Activated CD4-positive, alpha-beta memory T cell treated with anti-CD3 and anti-CD28 coated beads, Interleukin-2, amount 10 ng/mL, durations not matched to agents 7 days and 5 days (primary cell): Measurements from ENCODE around the gene B3GNT7. TPM values are rescaled to one million over a fixed set of nuclear protein-coding genes. Genes with fewer than 3 reads are reported as not detected.

Experiments used
- CTCF ChIA-PET: fragments of 350-600 bp; sonication (Branson Sonifier 250); formaldehyde crosslinking; loops from one replicate; lab custom pipeline; 2021; ENCODE audit warnings: antibody characterized with exemption, inconsistent platforms; lab: Charles Lee
- POLR2A ChIA-PET: fragments of 350-600 bp; sonication (Branson Sonifier 250); formaldehyde crosslinking; loops from one replicate; lab custom pipeline; 2021; ENCODE audit warnings: antibody characterized with exemption; lab: Charles Lee
- DNase-seq: peaks from one replicate; pipeline ENCODE4 v3.0.0-alpha.2; 2020
- H3K27ac Mint-ChIP-seq: one replicate; pipeline ENCODE4 v1.8.0; 2021; ENCODE audit warnings: mild to moderate bottlenecking, mixed read lengths
- H3K27me3 Mint-ChIP-seq: one replicate; pipeline ENCODE4 v1.8.0; 2021; ENCODE audit warnings: mixed read lengths
- H3K36me3 Mint-ChIP-seq: one replicate; pipeline ENCODE4 v1.8.0; 2021; ENCODE audit warnings: low read depth, mixed read lengths
- H3K4me1 Mint-ChIP-seq: one replicate; pipeline ENCODE4 v1.8.0; 2021; ENCODE audit warnings: mixed read lengths
- H3K4me3 Mint-ChIP-seq: one replicate; pipeline ENCODE4 v1.8.0; 2021; ENCODE audit warnings: mild to moderate bottlenecking, mixed read lengths
- H3K9me3 Mint-ChIP-seq: one replicate; pipeline ENCODE4 v1.8.0; 2021; ENCODE audit warnings: mixed read lengths
- total RNA-seq, 2 experiments: library from RNA; stranded (reverse); gene quantifications; one replicate each; pipeline ENCODE4 v1.2.3, GENCODE V29; 2021

The B3GNT7 gene
- total RNA-seq, 2 experiments from 2014 or later = 0.15 TPM; not detected in 1

GRCh38 chr2:231359441-231359840, 36.1 kb upstream of the B3GNT7 start:
- Mint-ChIP-seq H3K4me3 (no peak overlapping the region), H3K4me1 (peaks cover 18% of the 10 kb centered on the region), H3K27me3 (peaks cover 3% of the 10 kb centered on the region), H3K9me3 (no peaks in the 10 kb centered on the region), H3K27ac (no peak overlapping the region), H3K36me3 (no peaks in the 10 kb centered on the region)
- CTCF ChIA-PET = no interaction called here
- no peak for DNase-seq
- POLR2A ChIA-PET = no interaction called here

DNA sequence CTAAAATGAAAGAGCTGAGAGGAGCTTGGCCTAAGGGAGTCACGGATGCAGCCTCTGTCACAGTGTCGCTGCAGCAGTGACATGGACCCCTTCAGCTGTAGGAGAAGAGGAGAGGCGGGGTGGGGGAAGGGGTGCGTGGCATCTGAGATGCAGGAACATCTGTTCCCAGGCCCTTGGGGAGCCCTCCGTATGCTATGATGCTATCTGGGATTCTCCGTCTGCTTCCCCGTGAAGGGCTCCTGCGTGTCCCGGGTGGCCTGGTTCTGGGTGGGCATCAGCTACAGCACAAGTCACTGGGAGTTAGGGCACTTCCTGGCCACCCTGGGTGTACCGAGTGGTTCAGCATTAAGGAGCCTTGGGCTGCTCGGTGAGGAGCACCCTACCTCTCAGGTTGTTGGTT, 35.6 kb upstream of the B3GNT7 start:
- peaks cover 20% of the 10 kb centered on the region for H3K4me1 Mint-ChIP-seq
- CTCF ChIA-PET = no interaction called here
- H3K27ac Mint-ChIP-seq = no peak overlapping the region
- H3K4me3 Mint-ChIP-seq = no peak overlapping the region
- H3K27me3 Mint-ChIP-seq = peaks cover 3% of the 10 kb centered on the region
- POLR2A ChIA-PET = no interaction called here
- no peaks in the 10 kb centered on the region for H3K36me3 Mint-ChIP-seq
- H3K9me3 Mint-ChIP-seq = no peaks in the 10 kb centered on the region
- DNase-seq = no peak

DNA sequence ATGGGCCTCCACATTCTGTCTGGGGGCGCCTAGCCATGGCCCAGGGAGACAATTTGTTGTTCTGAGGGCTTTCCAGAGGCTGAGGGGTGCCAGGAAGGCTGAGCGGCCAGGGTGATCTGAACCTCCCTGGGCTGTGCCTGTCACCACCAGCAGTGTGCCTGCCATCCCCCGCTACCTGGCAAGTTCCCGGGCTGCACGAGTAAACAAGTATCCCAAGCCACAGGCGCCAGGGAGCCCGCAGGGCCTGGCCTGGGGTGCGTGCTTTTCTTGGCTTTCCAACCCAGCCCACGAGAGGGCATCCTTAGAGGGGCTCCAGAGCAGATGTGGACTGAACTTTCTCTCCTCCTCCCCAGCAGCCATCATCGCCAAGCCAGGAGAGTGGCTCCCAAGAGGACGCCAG, 35.1 kb upstream of the B3GNT7 start:
- POLR2A ChIA-PET = no interaction called here
- Mint-ChIP-seq H3K4me3 (no peak overlapping the region), H3K36me3 (no peaks in the 10 kb centered on the region), H3K4me1 (peaks cover 21% of the 10 kb centered on the region), H3K27ac (no peak overlapping the region), H3K9me3 (no peaks in the 10 kb centered on the region), H3K27me3 (peaks cover 2% of the 10 kb centered on the region)
- CTCF ChIA-PET = no interaction called here
- no peak for DNase-seq

DNA sequence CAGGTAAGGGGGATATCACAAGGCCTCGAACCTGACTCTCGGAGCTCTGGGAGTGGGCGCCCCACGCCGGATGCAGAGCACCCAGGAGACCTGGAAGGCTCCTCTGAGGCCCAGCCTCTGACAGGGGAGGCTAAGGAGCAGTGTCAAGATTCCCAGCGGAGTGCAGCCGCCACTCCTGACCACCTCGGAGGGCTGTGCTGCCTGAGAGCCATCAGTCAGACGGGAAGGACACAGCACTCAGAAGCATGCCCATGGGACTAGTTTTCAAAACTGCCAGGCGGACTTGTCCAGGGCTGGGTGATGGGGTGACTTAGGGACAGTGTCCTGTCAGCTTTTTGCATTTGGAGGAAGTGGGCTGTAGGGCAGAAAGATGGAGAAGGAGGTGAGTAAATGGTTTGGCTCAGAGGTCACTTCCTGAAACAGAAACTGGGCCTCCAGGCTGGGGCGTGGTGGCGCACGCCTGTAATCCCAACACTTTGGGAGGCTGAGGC, 34.6 kb upstream of the B3GNT7 start:
- peaks cover 2% of the 10 kb centered on the region for H3K27me3 Mint-ChIP-seq
- ChIA-PET POLR2A (no interaction called here), CTCF (interaction anchor here (1.0 to 1.9 kb wide), 4 partner anchors 39 to 249 kb away, joined by 3 to 5 read pairs (median 3); no protein-coding TSS in a partner anchor)
- H3K4me3 Mint-ChIP-seq = no peak overlapping the region
- H3K36me3 Mint-ChIP-seq = no peaks in the 10 kb centered on the region
- no peaks in the 10 kb centered on the region for H3K9me3 Mint-ChIP-seq
- H3K4me1 Mint-ChIP-seq = peaks cover 21% of the 10 kb centered on the region
- no peak overlapping the region for H3K27ac Mint-ChIP-seq
- DNase-seq = no peak

GRCh38 chr2:231361701-231362554, 33.6 kb upstream of the B3GNT7 start:
- ChIA-PET CTCF (interaction anchor here (0.6 to 1.9 kb wide), 6 partner anchors 38 to 259 kb away, joined by 3 to 5 read pairs (median 3); no protein-coding TSS in a partner anchor), POLR2A (no interaction called here)
- H3K27me3 Mint-ChIP-seq = peaks cover 2% of the 10 kb centered on the region
- peaks cover 21% of the 10 kb centered on the region for H3K4me1 Mint-ChIP-seq
- no peak overlapping the region for H3K4me3 Mint-ChIP-seq
- no peaks in the 10 kb centered on the region for H3K9me3 Mint-ChIP-seq
- peak overlapping the region; percentile 51 for H3K27ac Mint-ChIP-seq
- DNase-seq = peak; percentile 34
- no peaks in the 10 kb centered on the region for H3K36me3 Mint-ChIP-seq

GRCh38 chr2:231362555-231363184, 32.8 kb upstream of the B3GNT7 start:
- no peak for DNase-seq
- ChIA-PET POLR2A (no interaction called here), CTCF (interaction anchor here (1.9 kb wide), 1 partner anchor 49 kb away, joined by 5 read pairs; no protein-coding TSS in a partner anchor)
- peaks cover 21% of the 10 kb centered on the region for H3K4me1 Mint-ChIP-seq
- H3K36me3 Mint-ChIP-seq = no peaks in the 10 kb centered on the region
- H3K9me3 Mint-ChIP-seq = no peaks in the 10 kb centered on the region
- peak overlapping the region; percentile 51 for H3K27ac Mint-ChIP-seq
- peaks cover 2% of the 10 kb centered on the region for H3K27me3 Mint-ChIP-seq
- no peak overlapping the region for H3K4me3 Mint-ChIP-seq

DNA sequence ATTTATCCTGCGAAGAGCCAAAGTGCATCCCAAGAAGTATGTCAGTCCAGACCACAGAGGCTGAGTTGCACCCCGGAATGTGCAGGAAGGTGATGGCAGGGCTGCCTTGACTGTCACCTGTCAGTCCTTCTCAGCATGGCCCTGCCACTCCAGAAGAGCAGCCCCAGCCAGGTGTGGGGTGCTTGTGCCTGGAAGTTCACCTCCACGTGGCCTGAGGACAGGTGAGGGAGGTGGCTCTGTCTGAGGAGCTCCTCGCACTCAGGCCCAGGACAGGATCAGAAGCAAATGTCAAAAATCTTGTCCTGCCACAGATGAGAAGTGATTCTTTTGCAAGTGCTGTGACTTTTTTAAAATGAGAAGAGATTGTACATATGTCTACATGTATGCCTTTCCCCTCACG, 31.4 kb upstream of the B3GNT7 start:
- peaks cover 21% of the 10 kb centered on the region for H3K4me1 Mint-ChIP-seq
- H3K9me3 Mint-ChIP-seq = no peaks in the 10 kb centered on the region
- no peak for DNase-seq
- no peaks in the 10 kb centered on the region for H3K36me3 Mint-ChIP-seq
- no peak overlapping the region for H3K4me3 Mint-ChIP-seq
- ChIA-PET CTCF (interaction anchor here (0.7 kb wide), 2 partner anchors 88 to 1594 kb away, joined by 3 to 4 read pairs; no protein-coding TSS in a partner anchor), POLR2A (no interaction called here)
- H3K27me3 Mint-ChIP-seq = peaks cover 2% of the 10 kb centered on the region
- no peak overlapping the region for H3K27ac Mint-ChIP-seq

DNA sequence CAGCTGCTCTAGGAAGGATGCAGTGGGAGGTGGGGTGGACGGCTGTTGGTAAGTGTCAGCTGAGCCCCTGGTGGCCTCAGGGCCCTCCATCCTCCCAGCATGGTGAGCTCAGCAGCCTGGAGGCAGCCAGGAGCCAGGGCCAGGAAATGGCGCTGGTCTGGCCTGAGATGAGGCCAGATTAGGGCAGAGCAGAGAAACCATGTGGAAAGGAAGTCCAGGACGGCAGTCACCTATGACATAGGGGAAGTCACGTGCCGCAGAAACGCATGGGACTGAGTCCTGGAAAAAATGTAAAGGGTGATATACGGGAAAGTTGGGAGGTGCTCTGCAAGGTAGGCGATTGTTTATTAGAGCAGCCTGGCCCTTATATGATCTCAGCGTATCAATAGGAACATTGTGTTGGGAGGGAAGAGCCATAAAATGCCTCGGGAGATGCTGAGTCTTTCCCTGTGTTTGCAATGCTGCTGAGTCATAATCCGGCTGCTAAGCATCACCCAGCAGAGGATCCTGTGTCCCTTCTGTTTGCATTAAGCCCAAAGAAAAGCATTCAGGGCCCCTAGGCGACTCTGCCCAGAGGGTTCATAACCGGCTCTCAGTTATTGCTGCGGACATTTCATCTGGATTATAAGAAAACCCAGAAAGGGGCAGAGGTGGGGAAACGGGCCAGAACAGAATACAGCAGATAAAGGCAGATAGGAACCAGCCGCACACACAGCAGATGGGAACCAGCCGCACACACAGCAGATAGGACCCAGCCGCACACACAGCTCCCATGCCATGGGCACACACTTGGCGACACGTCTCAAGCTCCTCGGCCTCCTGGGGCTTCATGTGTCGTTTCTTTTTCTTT, 30.3 kb upstream of the B3GNT7 start:
- no peaks in the 10 kb centered on the region for H3K36me3 Mint-ChIP-seq
- H3K27ac Mint-ChIP-seq = no peak overlapping the region
- H3K4me1 Mint-ChIP-seq = peaks cover 21% of the 10 kb centered on the region
- ChIA-PET POLR2A (no interaction called here), CTCF (no interaction called here)
- DNase-seq = no peak
- H3K27me3 Mint-ChIP-seq = peaks cover 2% of the 10 kb centered on the region
- no peak overlapping the region for H3K4me3 Mint-ChIP-seq
- H3K9me3 Mint-ChIP-seq = no peaks in the 10 kb centered on the region

GRCh38 chr2:231367178-231367577, 28.3 kb upstream of the B3GNT7 start:
- Mint-ChIP-seq H3K9me3 (no peaks in the 10 kb centered on the region), H3K4me3 (no peak overlapping the region), H3K4me1 (peaks cover 13% of the 10 kb centered on the region), H3K27ac (no peak overlapping the region), H3K36me3 (no peaks in the 10 kb centered on the region), H3K27me3 (peaks cover 2% of the 10 kb centered on the region)
- CTCF ChIA-PET = no interaction called here
- no peak for DNase-seq
- POLR2A ChIA-PET = no interaction called here

DNA sequence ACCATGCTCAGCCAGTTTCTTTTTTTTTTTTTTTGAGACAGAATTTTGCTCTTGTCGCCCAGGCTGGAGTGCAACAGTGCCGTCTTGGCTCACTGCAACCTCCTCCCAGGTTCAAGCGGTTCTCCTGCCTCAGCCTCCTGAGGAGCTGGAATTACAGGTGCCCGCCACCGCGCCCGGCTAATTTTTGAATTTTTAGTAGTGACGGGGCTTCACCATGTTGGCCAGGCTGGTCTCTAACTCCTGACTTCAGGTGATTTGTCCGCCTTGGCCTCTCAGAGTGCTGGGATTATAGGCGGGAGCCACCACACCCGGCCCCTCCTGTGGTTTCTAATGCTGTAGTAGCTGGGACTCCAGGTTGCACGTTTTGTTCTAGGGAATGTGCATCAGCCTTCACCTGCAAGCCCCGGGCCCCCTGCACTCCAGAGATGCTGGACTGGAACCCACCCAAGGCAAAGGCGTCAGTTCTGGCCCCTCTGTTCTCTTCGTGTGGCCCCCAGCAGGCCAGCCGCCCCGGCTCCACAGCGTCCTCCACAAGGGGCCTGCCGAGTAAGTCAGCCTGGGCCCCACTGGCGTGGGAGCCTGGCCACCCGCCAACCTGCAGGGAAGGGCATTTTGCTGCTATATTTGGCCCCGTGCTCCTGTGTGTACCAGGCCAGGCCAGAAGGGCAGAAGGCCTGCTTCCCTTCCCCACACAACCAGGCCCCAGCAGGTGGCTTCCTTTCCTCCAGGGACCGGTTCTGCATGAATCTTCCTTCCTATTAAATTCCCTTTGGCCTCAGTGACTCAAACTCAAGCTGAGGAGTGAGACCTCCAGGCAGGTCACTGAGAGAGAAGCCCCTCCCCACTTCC, 25.7 kb upstream of the B3GNT7 start:
- Mint-ChIP-seq H3K9me3 (no peaks in the 10 kb centered on the region), H3K27me3 (no peaks in the 10 kb centered on the region), H3K4me3 (no peak overlapping the region), H3K36me3 (no peaks in the 10 kb centered on the region), H3K27ac (no peak overlapping the region), H3K4me1 (peaks cover 3% of the 10 kb centered on the region)
- DNase-seq = no peak
- CTCF ChIA-PET = interaction anchor here (0.6 kb wide), 1 partner anchor 994 kb away, joined by 3 read pairs; no protein-coding TSS in a partner anchor
- POLR2A ChIA-PET = no interaction called here

DNA sequence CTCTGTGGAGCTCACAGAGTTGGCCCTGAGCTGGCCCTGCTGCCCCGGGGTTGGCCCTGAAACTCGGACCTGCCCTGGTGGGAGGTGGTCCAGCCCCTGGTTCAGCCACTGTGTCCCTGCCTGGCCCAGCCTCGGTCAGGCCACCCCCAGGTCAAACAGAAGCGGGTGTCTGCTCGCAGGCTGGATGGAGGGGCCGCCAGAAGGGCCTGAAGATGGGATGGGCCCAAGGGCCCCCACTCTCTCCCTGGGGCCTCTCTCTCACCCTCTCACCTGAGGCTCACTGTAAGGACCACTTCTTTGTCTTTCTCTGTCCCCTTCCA, 25.1 kb upstream of the B3GNT7 start:
- POLR2A ChIA-PET = no interaction called here
- Mint-ChIP-seq H3K9me3 (no peaks in the 10 kb centered on the region), H3K27ac (no peak overlapping the region), H3K27me3 (no peaks in the 10 kb centered on the region), H3K36me3 (no peaks in the 10 kb centered on the region), H3K4me3 (no peak overlapping the region), H3K4me1 (no peaks in the 10 kb centered on the region)
- DNase-seq = no peak
- CTCF ChIA-PET = interaction anchor here (0.6 kb wide), 1 partner anchor 994 kb away, joined by 3 read pairs; no protein-coding TSS in a partner anchor

- POLR2A ChIA-PET = no interaction called here
- Mint-ChIP-seq H3K27ac (no peak overlapping the region), H3K27me3 (no peaks in the 10 kb centered on the region), H3K36me3 (no peaks in the 10 kb centered on the region), H3K4me1 (no peaks in the 10 kb centered on the region), H3K4me3 (no peak overlapping the region), H3K9me3 (no peaks in the 10 kb centered on the region)
- no peak for DNase-seq
- CTCF ChIA-PET = no interaction called here
Measured at GRCh38 chr2:231370749-231371429, 24.6 kb upstream of the B3GNT7 start.
